ENCODE results near the gene FTO. TPM values are rescaled to one million over a fixed set of nuclear protein-coding genes. Genes with fewer than 3 reads are reported as not detected.

Gene FTO
- total and polyA plus RNA-seq, 2 of the 13 experiments (the other 11 are each of a cell fraction or from before 2014, with no cell fraction given) = 41.6 to 55.8 TPM

GRCh38 chr16:54175169-54175551 is 471.2 kb downstream of the FTO start (continued):
- TF ChIP-seq ZNF335 (CRISPR knock-in tag; IDR thresholded peaks at IDR 0.05) = no peak
- TF ChIP-seq JARID2 (CRISPR knock-in tag; IDR thresholded peaks at IDR 0.05; ENCODE audit: insufficient replicate concordance) = no peak
- 0 out of 2 replicates have a peak, but pooled peaks have one; percentile 65 for TF ChIP-seq ZMAT3 (CRISPR knock-in tag; conservative IDR thresholded peaks at IDR 0.05)
- peak; percentile 73 for TF ChIP-seq PAXIP1 (CRISPR knock-in tag; conservative IDR thresholded peaks at IDR 0.05)
- TF ChIP-seq MED8 (CRISPR knock-in tag; IDR thresholded peaks at IDR 0.05; ENCODE audit: insufficient replicate concordance) = no peak
- 0 out of 2 replicates have a peak, but pooled peaks have one; percentile 30 for TF ChIP-seq NKX3-1 (CRISPR knock-in tag; IDR thresholded peaks at IDR 0.05)
- no peak for TF ChIP-seq SMYD3 (CRISPR knock-in tag; IDR thresholded peaks at IDR 0.05)
- TF ChIP-seq ZNF318 (CRISPR knock-in tag; IDR thresholded peaks at IDR 0.05) = 0 out of 2 replicates have a peak, but pooled peaks have one; percentile 82
- TF ChIP-seq ZNF280B (CRISPR knock-in tag; IDR thresholded peaks at IDR 0.05; ENCODE audit: borderline replicate concordance) = no peak
- no peak; the same call in 1 of the 2 replicates for TF ChIP-seq FOXC1 (CRISPR knock-in tag; IDR thresholded peaks at IDR 0.05; ENCODE audit: borderline replicate concordance)
- TF ChIP-seq ZNF256 (CRISPR knock-in tag; conservative IDR thresholded peaks at IDR 0.05) = no peak
- TF ChIP-seq ZBTB21 (CRISPR knock-in tag; IDR thresholded peaks at IDR 0.05) = no peak
- TF ChIP-seq PHF5A (CRISPR knock-in tag; IDR thresholded peaks at IDR 0.05; ENCODE audit: low read depth, unreplicated experiment) = peak; percentile 30
- 0 out of 2 replicates have a peak, but pooled peaks have one; percentile 8 for TF ChIP-seq ZNF292 (CRISPR knock-in tag; IDR thresholded peaks at IDR 0.05; ENCODE audit: borderline replicate concordance, low read depth)
- TF ChIP-seq NFKBIZ (CRISPR knock-in tag; IDR thresholded peaks at IDR 0.05) = 0 out of 2 replicates have a peak, but pooled peaks have one; percentile 41
